Heart right ventricle (tissue), 16 donors: Measurements from ENCODE around the gene RRAS. TPM values are rescaled to one million over a fixed set of nuclear protein-coding genes. Genes with fewer than 3 reads are reported as not detected.

Experiments
- ATAC-seq, 8 donors: fragments of 200-7000 bp; cut with Tn5 transposase; one replicate each; pipeline ENCODE4 v1.9.1; 2020; ENCODE audit warnings: mild to moderate bottlenecking in 8 of 8, moderate library complexity in 8 of 8, moderate number of reproducible peaks in 1 of 8
- DNase-seq, 2 donors: peaks; one replicate each; pipeline ENCODE4 v3.0.0-alpha.2; 2020
- H3K27ac ChIP-seq, 10 donors: fragments of 200-600 bp; sonication (generic) in 2 of 10; one replicate each; pipeline versions ENCODE4 v1.5.0 to v1.8.0; 2020 to 2022; ENCODE audit warnings: mild to moderate bottlenecking in 3 of 10
- H3K27me3 ChIP-seq, 7 donors: fragments of 200-600 bp; one replicate each; pipeline ENCODE4 v1.8.0; 2021 to 2022; ENCODE audit warnings: mild to moderate bottlenecking in 2 of 7
- H3K36me3 ChIP-seq, 9 donors: fragments of 200-600 bp; sonication (generic) in 1 of 9; one replicate each; pipeline versions ENCODE4 v1.5.0 to v1.8.0; 2020 to 2022; ENCODE audit warnings: mild to moderate bottlenecking in 2 of 9
- H3K4me1 ChIP-seq, 9 donors: fragments of 200-600 bp; sonication (generic) in 1 of 9; one replicate each; pipeline versions ENCODE4 v1.5.0 to v1.8.0; 2020 to 2022; ENCODE audit warnings: mild to moderate bottlenecking in 4 of 9
- H3K4me3 ChIP-seq, 10 donors: fragments of 200-600 bp; sonication (generic) in 2 of 10; one replicate each; pipeline versions ENCODE4 v1.5.0 to v1.8.0; 2020 to 2022; ENCODE audit warnings: mild to moderate bottlenecking in 7 of 10, moderate library complexity in 2 of 10
- H3K9me3 ChIP-seq, 11 donors: fragments of 200-600 bp in 10 of 11; sonication (generic) in 2 of 11; one replicate each; pipeline versions ENCODE4 v1.5.0 to v1.8.0; 2013 to 2022; ENCODE audit warnings: mild to moderate bottlenecking in 2 of 11, control low read depth in 1 of 11, moderate library complexity in 1 of 11
- CTCF ChIP-seq, 9 donors: fragments of 200-600 bp; sonication (generic) in 2 of 9; IDR thresholded peaks; one replicate each; pipeline versions ENCODE4 v1.5.0 to v1.8.0; 2021 to 2022; ENCODE audit warnings: antibody characterized with exemption in 9 of 9, mild to moderate bottlenecking in 5 of 9, moderate library complexity in 1 of 9
- WGBS, 2 donors: extraction: QIAGEN DNeasy Blood & Tissue Kit; methylation state at CpG; one replicate each; pipeline ENCODE4 v1.1.7; 2013; ENCODE audit warnings: inconsistent platforms in 1 of 2; 5-methylcytosine and 5-hydroxymethylcytosine counted together
- intact Hi-C, 10 donors: fragments of 100-400 bp; cut with DNase I; formaldehyde crosslinking; loops; one replicate each; pipeline versions ENCODE4 v1.11.1 to v1.14.2; 2022
- polyA plus RNA-seq, 2 donors: library from polyadenylated mRNA; stranded (reverse); fragments of 200-250 nt; gene quantifications; one replicate each; pipeline ENCODE4 v1.2.3, GENCODE V29; 2013
- total RNA-seq, 10 donors: library from RNA; stranded (reverse); fragmentation: NEBNext Ultra II Directional in 3 of 10; extraction: Animal tissue kit (Norgen Biotek cat#: 25700) in 3 of 10; gene quantifications; one replicate each; pipeline versions ENCODE4 v1.2.1 to v1.2.4, GENCODE V29; 2021 to 2023
- donor health status: Arrhythmogenic right ventricular cardiomyopathy.
- donor health status: ischemic (EF 13 %, LVEDD 7.1; RV severe dilation, severe dysfunction).
- donor health status: healthy with polysubstance abuse.
- donor health status: DM: no; HTN: yes; CAD: no.
- donor health status: DM: no; HTN: no; CAD: no.
- donor health status: ischemic (EF 25% LVEDD 6.9; RV normal size, moderate dysfunction).
- donor health status: ischemic (EF 25% LVEDD 5.7; RV mildly dilated, moderate dysfunction).
- donor health status: healthy.
- donor health status: DM: yes; HTN: yes; CAD: no.
- donor health status: Ischemic cardiomyopathy.
- donor health status: ischemic (EF 35%, LVEDD 5.7; RV mildly dilated, moderate dysfunction).
- donor health status: nonischemic (EF 11% LVEDD 7.7; RV severe dilation, severe dysfunction).
- donor health status: DM: yes; HTN: yes; CAD: no.
- donor health status: PGD.
- donor health status: ischemic (EF 29% LVEDD 5.4; RV normal size, mild dysfunction).
- donor health status: nonischemic (EF 23%, LVEDD 6.1; RV moderate dilation, normal function).

RRAS gene
- total and polyA plus RNA-seq, 12 donors, result 90.4 to 215 (median 117) TPM

- peak overlapping the region; percentile 52 to 84 (median 77) for H3K27ac ChIP-seq
These were observed 47.8 kb upstream of the RRAS start for GRCh38 chr19:49687566-49688316.

GRCh38 chr19:49687150-49687549, 47.2 kb upstream of the RRAS start:
- Histone ChIP-seq H3K27me3 (peaks cover 0 to 34% (median 9%) of the 10 kb centered on the region in 7 donors), H3K4me3 (peak overlapping the region in 2 of 10 donors; percentile 57 to 63), H3K9me3 (no peaks in the 10 kb centered on the region), H3K27ac (peak overlapping the region in 9 of 10 donors; percentile 25 to 84 (median 76)), H3K36me3 (peaks cover 3 to 59% (median 35%) of the 10 kb centered on the region in 9 donors), H3K4me1 (peaks cover 6 to 73% (median 48%) of the 10 kb centered on the region in 9 donors)
- no peak for TF ChIP-seq CTCF (IDR thresholded peaks at IDR 0.05)
- no peak for DNase-seq
- intact Hi-C loops, result loop anchor here in 2 of 10 donors (5.0 to 10.0 kb wide), 2 partner anchors 115 to 118 kb away; no protein-coding TSS in a partner anchor
- WGBS, 2 donors, result 61 to 70% methylated on average over 12 of the region's 12 CpGs
- no peak for ATAC-seq

More at GRCh38 chr19:49687566-49688316, 47.8 kb upstream of the RRAS start:
- no peaks in the 10 kb centered on the region for H3K9me3 ChIP-seq
- intact Hi-C loops, result loop anchor here in 2 of 10 donors (5.0 to 10.0 kb wide), 2 partner anchors 115 to 117 kb away; no protein-coding TSS in a partner anchor
- peaks cover 0 to 40% (median 9%) of the 10 kb centered on the region in 7 donors for H3K27me3 ChIP-seq
- H3K36me3 ChIP-seq, result peaks cover 0 to 53% (median 29%) of the 10 kb centered on the region in 9 donors
- peaks cover 6 to 73% (median 48%) of the 10 kb centered on the region in 9 donors for H3K4me1 ChIP-seq
- ATAC-seq, result peak in 5 of 8 donors; percentile 6 to 28 (median 25)
- peak overlapping the region in 9 of 10 donors; percentile 11 to 66 (median 25) for H3K4me3 ChIP-seq
- DNase-seq, result no peak
- TF ChIP-seq CTCF (IDR thresholded peaks at IDR 0.05), result no peak
- 56 to 57% methylated on average over 25 to 26 of the region's 26 CpGs for WGBS, 2 donors

- ATAC-seq, result no peak
- Histone ChIP-seq H3K4me3 (no peak overlapping the region), H3K4me1 (peaks cover 6 to 77% (median 48%) of the 10 kb centered on the region in 9 donors)
These were observed 46.7 kb upstream of the RRAS start for GRCh38 chr19:49686503-49687088.

More at GRCh38 chr19:49686503-49687088, 46.7 kb upstream of the RRAS start:
- peaks cover 3 to 65% (median 40%) of the 10 kb centered on the region in 9 donors for H3K36me3 ChIP-seq
- peaks cover 0 to 28% (median 9%) of the 10 kb centered on the region in 7 donors for H3K27me3 ChIP-seq
- peak overlapping the region in 8 of 10 donors; percentile 47 to 84 (median 76) for H3K27ac ChIP-seq
- no peak for TF ChIP-seq CTCF (IDR thresholded peaks at IDR 0.05)
- DNase-seq, result no peak
- intact Hi-C loops, result loop anchor here in 2 of 10 donors (5.0 to 10.0 kb wide), 2 partner anchors 116 to 118 kb away; no protein-coding TSS in a partner anchor
- WGBS, 2 donors, result 74 to 80% methylated on average over 25 to 27 of the region's 27 CpGs
- H3K9me3 ChIP-seq, result no peaks in the 10 kb centered on the region
